Caki2 (cell line): ENCODE data around the gene MYRF. TPM values are rescaled to one million over a fixed set of nuclear protein-coding genes. Genes with fewer than 3 reads are reported as not detected.

Source experiments
- DNase-seq: peaks from one replicate; pipeline ENCODE4 v3.0.0-alpha.2; 2015; ENCODE audit warnings: low read depth
- in situ Hi-C: cut with HindIII; loops from 2 replicates; pipeline ENCODE4 v1.10.0; 2016; ENCODE audit warnings: low sequenced_read_pairs, low pct_unique_long_range_greater_than_20kb, mixed read lengths
- total RNA-seq: library from RNA; depleted of rRNA; stranded (reverse); fragments of >200 nt; shearing (Covaris generic); gene quantifications from 2 replicates; pipeline ENCODE4 v1.2.3, GENCODE V29; 2014; ENCODE audit warnings: low replicate concordance

The MYRF gene
- total RNA-seq, 1 experiment from 2014 or later, result 7.4 TPM

DNA sequence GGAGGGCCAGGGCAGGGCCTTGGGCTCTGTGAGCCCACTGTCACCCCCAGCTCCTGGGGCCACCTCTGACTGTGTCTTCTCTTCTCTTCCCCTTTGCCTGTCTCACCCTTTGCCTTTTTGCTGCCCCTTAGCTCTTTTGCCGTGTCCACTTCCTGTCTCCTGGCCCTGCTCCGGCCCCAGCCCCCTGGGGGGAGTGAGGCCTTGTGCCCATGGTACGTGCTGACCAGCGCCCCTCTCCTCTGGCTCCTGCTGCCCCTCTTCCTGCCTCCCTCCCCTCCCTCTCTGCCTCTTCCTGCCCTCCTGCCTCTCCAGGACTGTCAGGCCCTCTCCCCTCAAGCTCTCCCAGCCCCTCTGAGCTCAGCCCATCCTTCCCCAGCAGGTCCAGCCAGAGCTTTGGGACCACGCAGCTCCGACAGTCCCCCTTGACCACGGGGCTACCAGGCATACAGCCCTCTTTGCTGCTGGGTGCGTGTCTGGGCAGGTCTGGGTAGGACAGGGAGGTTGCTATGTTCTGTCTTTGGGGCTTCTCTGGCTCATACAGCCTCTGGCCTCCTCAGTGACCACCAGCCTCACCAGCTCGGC, 28.2 kb downstream of the MYRF start:
- DNase-seq, result no peak
- in situ Hi-C loops, result no loop called here

DNA sequence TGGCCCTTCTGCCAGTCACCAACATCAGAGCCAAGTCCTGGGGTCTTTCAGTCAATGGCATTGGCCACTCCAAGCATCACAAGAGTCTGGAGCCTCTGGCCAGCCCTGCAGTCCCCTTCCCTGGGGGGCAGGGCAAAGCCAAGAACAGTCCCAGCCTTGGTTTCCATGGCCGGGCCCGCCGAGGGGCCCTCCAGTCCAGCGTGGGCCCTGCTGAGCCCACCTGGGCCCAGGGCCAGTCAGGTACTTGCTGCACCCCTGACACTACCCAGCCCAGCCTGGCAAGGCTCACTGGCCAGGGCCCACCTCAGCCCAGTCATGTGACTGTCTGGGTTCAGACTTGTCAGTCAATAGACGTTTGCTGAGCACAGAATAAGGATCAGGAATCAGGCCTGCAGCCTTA, 29.1 kb downstream of the MYRF start:
- in situ Hi-C loops, result no loop called here
- no peak for DNase-seq

GRCh38 chr11:61782299-61782698, 29.9 kb downstream of the MYRF start:
- in situ Hi-C loops, result no loop called here
- DNase-seq, result no peak

DNA sequence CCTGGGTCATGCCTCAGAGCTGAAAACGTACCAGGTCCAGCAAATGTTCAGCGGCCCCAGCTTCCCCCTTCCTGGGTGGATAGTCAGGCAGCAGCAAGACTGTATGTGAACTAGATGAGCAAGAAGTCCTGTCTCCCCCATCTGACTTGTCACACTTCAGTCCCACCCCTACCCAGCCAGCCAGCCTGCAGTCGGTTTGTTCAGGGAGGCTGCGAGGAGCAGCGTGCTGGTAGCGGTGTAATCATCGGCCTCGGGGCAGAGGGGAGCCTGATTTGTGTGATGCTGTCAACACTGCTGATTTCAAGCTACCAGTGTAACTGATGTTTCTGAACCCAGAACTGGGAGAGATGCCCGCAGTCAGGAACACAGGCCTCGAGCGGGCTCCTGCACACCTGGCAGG, 30.4 kb downstream of the MYRF start:
- in situ Hi-C loops, result no loop called here
- DNase-seq, result no peak

- in situ Hi-C loops, result no loop called here
- DNase-seq, result no peak
Measured at GRCh38 chr11:61783717-61784505, 31.5 kb downstream of the MYRF start.

DNA sequence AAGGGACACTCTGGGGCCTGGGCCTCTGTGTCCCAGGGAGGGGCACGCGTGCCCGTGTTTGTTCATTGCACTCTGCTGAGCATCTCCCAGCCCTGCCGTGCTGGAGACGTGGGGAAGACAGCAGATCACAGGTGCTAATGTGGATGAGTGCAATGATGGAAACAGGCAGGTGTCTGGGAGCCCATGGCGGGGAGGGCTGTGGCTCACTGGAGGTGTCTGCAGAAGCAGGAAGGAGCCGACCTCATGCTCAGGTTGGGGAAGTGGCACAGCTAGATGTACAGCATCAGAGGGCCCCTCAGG, 32.0 kb downstream of the MYRF start:
- in situ Hi-C loops, result no loop called here
- no peak for DNase-seq

DNA sequence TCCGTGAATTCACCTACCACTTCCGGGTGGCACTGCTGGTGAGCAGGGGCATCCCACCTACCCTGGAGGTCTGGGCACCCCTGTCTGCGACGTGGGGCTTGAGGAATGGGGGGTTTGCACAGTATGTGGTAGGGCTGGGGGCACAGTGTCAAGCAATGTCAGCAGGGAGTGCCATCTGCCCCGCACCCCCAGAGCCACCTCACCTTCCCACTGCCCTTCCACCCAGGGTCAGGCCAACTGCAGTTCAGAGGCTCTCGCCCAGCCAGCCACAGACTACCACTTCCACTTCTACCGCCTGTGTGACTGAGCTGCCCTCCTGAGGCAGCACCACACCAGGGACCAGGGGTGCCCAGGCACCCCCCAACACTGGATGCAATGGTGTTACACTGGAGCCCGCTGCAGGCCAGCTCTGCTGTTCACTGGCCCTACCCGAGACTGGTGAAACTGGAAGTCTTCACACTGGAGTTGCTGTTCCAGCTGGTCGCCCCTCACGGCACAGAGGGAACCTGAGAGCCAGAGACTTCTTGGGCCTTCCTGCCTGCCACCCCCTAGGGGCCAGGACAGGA, 33.5 kb downstream of the MYRF start:
- in situ Hi-C loops, result no loop called here
- peak; percentile 45 for DNase-seq

- in situ Hi-C loops, result no loop called here
- DNase-seq, result peak; percentile 44
Measured at GRCh38 chr11:61787928-61788491, 35.6 kb downstream of the MYRF start.

- in situ Hi-C loops, result no loop called here
- DNase-seq, result peak; percentile 68
Measured at GRCh38 chr11:61791737-61792309, 39.4 kb downstream of the MYRF start.

- DNase-seq, result peak; percentile 93
- in situ Hi-C loops, result no loop called here
Measured at GRCh38 chr11:61792310-61793082, 40.1 kb downstream of the MYRF start, which contains the start of the genes FEN1 and TMEM258. Gene FEN1 (plus strand): TSS chr11:61792911. CDS start chr11:61795362, 2,451 bp downstream. Gene TMEM258 (minus strand): TSS chr11:61792599. CDS start chr11:61792558, 41 bp downstream.

DNA sequence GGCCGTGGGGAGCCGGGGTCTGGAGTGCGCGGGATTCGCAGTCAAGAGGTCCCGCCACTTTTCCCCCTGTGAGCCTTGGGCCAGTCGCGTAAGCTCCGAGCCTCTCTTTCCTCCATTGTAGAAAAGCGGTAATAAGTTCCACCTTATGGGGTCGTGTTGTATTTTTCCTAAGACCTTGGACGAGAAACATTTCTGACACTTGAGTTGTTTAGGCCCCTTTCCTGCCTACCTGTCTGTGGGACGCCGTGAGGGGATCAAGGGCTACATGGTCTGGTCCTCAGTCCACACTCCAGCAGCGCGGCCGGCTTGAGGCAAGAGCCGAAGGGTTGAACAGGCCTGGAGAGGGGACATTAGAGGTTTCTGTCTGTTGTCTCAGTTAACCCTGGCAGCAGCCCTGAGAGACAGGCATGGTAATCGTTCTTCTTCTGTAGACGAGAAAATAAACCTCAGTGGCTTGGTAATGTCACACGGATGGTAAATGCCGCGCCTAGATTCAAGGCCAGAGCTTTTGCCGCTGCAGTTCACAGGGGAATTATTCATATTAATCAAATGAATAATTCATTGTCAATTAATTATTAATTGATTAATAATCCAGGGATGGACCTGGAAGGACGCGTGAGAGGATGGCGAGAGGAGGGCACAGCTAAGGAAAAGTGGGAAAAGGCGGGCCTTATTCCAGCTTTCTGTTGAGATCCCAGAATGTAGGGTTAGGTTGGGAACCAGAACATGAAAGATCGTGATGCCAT, 40.8 kb downstream of the MYRF start:
- DNase-seq, result no peak
- in situ Hi-C loops, result no loop called here

GRCh38 chr11:61793829-61794204, 41.4 kb downstream of the MYRF start:
- DNase-seq, result no peak
- in situ Hi-C loops, result no loop called here

GRCh38 chr11:61794579-61794978, 42.1 kb downstream of the MYRF start:
- in situ Hi-C loops, result no loop called here
- no peak for DNase-seq

GRCh38 chr11:61795459-61795858, 43.0 kb downstream of the MYRF start:
- in situ Hi-C loops, result no loop called here
- DNase-seq, result no peak

DNA sequence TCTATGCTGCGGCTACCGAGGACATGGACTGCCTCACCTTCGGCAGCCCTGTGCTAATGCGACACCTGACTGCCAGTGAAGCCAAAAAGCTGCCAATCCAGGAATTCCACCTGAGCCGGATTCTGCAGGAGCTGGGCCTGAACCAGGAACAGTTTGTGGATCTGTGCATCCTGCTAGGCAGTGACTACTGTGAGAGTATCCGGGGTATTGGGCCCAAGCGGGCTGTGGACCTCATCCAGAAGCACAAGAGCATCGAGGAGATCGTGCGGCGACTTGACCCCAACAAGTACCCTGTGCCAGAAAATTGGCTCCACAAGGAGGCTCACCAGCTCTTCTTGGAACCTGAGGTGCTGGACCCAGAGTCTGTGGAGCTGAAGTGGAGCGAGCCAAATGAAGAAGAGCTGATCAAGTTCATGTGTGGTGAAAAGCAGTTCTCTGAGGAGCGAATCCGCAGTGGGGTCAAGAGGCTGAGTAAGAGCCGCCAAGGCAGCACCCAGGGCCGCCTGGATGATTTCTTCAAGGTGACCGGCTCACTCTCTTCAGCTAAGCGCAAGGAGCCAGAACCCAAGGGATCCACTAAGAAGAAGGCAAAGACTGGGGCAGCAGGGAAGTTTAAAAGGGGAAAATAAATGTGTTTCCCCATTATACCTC, 43.6 kb downstream of the MYRF start:
- in situ Hi-C loops, result no loop called here
- no peak for DNase-seq

DNA sequence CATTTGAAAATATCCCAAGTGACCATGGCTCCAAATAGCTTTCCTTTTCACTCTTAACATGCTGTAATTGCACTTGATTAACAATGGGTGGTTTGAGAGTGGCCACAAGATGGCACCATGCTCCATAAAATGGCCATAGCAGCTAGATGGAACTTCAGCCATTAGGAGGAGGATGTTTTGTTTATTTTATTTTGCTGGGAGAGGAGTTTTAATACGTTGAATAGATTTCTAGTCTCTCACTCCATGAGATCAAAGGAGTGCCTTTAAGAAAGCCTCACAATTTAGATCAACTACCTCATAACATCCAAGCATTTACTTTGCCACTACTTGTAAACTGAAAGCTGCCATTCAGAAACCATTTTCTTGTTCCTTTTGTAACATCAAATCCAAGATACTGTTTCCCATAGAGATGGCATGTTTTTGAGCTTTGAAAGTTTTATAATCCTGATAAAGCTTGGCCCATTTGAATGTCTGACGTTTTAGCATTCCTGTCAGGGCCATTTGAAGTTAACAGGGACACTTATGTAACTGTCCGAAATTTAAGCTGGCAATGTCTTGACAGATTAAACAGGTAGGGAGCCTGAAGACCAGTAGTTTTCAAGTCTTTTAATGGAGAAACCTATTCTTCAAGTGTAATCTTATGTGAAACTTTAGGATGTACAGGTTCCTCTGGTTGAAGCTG, 45.0 kb downstream of the MYRF start:
- in situ Hi-C loops, result no loop called here
- DNase-seq, result peak; percentile 62
